ENCODE data around the gene MAP1A.

MAP1A gene

GRCh38 chr15:43487271-43487895 lies 30.0 kb upstream of the MAP1A start:
- no peak for TF ChIP-seq CTCF (IDR thresholded peaks at IDR 0.05)
- TF ChIP-seq ZFX (IDR thresholded peaks at IDR 0.05; ENCODE audit: borderline replicate concordance): no peak
- H3K27ac ChIP-seq: no peak overlapping the region

DNA sequence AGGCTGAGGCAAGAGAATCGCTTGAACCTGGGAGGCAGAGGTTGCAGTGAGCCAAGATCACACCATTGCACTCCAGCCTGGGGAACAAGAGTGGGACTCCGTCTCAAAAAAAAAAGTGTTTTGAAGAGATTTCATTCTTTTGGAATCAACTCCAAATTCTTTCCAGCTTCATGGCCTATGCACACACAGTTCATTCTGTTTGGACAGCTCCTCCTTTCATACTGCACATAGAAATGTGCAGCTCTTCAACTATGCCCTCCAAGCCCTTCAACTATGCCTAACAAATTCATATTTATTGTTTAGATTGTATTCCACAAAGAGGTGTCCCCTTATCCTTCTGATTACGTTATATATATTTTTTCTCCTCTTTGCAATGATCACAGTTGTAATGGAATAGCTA lies 28.6 kb upstream of the MAP1A start:
- TF ChIP-seq CTCF (IDR thresholded peaks at IDR 0.05): no peak
- no peak for TF ChIP-seq ZFX (IDR thresholded peaks at IDR 0.05; ENCODE audit: borderline replicate concordance)
- no peak overlapping the region for H3K27ac ChIP-seq

DNA sequence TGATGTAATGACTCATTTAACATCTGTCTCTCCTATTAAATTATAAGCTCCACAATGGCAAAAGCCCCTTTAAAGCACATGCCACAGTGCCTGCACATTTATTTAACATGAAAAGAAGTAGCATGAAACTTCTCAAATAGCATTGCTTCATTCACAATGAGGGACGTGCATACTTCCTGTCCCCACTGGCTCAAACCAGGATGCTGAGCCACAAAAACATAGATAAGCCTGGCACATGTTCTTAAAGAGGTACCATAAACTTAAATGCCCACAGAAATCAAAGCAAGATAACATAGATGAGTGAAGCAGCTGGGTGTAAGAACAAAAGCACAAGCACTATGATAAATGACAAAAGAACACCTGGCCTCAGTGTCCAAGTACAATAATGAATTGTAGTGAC lies 28.2 kb upstream of the MAP1A start:
- no peak overlapping the region for H3K27ac ChIP-seq
- TF ChIP-seq ZFX (IDR thresholded peaks at IDR 0.05; ENCODE audit: borderline replicate concordance) (no peak), CTCF (IDR thresholded peaks at IDR 0.05) (no peak)

- TF ChIP-seq ZFX (IDR thresholded peaks at IDR 0.05; ENCODE audit: borderline replicate concordance) (no peak), CTCF (IDR thresholded peaks at IDR 0.05) (no peak)
- peak overlapping the region; percentile 60 for H3K27ac ChIP-seq
Observed at GRCh38 chr15:43492266-43492665, 25.1 kb upstream of the MAP1A start.

- TF ChIP-seq ZFX (IDR thresholded peaks at IDR 0.05; ENCODE audit: borderline replicate concordance) (no peak), CTCF (IDR thresholded peaks at IDR 0.05) (no peak)
- H3K27ac ChIP-seq: peak within 1 kb of the TSS; percentile 60
Observed at GRCh38 chr15:43492673-43493601, 24.5 kb upstream of the MAP1A start, which contains the start of gene TP53BP1. TSS of gene TP53BP1 (minus strand) at chr15:43493156. CDS start at chr15:43493043, 113 bp downstream.

GRCh38 chr15:43493703-43494472 lies 23.5 kb upstream of the MAP1A start:
- peak overlapping the region; percentile 60 for H3K27ac ChIP-seq
- TF ChIP-seq ZFX (IDR thresholded peaks at IDR 0.05; ENCODE audit: borderline replicate concordance): no peak
- TF ChIP-seq CTCF (IDR thresholded peaks at IDR 0.05): no peak
